AG09319 (cell line): ENCODE results near the gene NELL1.

Source experiments
- DNase-seq: peaks from one replicate; pipeline ENCODE4 v3.0.0-alpha.2; 2010; ENCODE audit warnings: low read depth; ENCODE audit errors: extremely low read depth
- TF ChIP-seq, protein P1 (sequence below): IDR thresholded peaks from 2 replicates; pipeline ENCODE4 v1.5.1; 2011; ENCODE audit warnings: low read depth, mild to moderate bottlenecking, inconsistent platforms, low read length, moderate library complexity

Gene NELL1

GRCh38 chr11:20729597-20730105 lies 60.3 kb downstream of the NELL1 start:
- TF ChIP-seq, protein P1, sequence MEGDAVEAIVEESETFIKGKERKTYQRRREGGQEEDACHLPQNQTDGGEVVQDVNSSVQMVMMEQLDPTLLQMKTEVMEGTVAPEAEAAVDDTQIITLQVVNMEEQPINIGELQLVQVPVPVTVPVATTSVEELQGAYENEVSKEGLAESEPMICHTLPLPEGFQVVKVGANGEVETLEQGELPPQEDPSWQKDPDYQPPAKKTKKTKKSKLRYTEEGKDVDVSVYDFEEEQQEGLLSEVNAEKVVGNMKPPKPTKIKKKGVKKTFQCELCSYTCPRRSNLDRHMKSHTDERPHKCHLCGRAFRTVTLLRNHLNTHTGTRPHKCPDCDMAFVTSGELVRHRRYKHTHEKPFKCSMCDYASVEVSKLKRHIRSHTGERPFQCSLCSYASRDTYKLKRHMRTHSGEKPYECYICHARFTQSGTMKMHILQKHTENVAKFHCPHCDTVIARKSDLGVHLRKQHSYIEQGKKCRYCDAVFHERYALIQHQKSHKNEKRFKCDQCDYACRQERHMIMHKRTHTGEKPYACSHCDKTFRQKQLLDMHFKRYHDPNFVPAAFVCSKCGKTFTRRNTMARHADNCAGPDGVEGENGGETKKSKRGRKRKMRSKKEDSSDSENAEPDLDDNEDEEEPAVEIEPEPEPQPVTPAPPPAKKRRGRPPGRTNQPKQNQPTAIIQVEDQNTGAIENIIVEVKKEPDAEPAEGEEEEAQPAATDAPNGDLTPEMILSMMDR: no peak
- no peak for DNase-seq

GRCh38 chr11:20731676-20732215 lies 62.4 kb downstream of the NELL1 start:
- TF ChIP-seq, protein P1: no peak
- no peak for DNase-seq

GRCh38 chr11:20739107-20739506 lies 69.7 kb downstream of the NELL1 start:
- TF ChIP-seq, protein P1: no peak
- no peak for DNase-seq

DNA sequence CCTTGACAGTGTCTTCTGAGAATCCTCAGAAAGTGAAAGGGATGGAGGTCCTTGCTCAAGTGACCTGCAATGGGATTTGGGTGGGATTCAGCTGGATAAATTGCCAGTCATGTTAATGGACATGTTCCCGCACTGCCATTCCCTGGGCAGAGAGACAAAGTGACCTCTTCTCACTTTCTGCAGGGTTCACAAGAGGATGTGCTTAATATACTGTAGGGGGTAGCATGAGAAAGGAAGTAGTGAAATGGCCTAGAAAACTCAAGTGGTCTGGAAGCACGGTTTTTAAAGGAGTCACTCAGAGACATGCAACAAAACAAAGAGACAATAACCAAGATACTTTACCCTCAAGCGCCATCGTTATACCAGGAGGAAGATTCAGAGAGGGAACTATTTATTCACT lies 70.2 kb downstream of the NELL1 start:
- TF ChIP-seq, protein P1: no peak
- no peak for DNase-seq

DNA sequence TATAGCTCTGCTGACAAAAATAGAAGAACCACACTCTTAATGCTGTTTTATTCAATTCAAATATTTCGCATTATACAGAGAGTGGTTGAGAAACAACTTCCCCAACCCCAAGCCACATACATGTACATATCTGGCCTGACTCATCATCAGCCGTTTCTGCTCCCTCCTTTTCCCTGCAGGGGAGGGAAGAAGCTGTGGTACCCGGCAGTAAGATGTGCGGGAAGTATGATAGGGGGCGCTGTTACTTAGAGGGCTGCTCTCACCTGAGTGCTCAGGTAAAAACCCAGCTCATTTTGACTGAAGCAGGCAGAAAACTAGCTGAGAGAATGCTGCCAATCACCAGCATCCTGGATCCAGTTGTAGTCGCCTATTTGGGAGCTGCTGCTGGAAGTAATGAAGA lies 85.5 kb downstream of the NELL1 start:
- TF ChIP-seq, protein P1: no peak
- no peak for DNase-seq

GRCh38 chr11:20759541-20759940 lies 90.2 kb downstream of the NELL1 start:
- no peak for DNase-seq
- TF ChIP-seq, protein P1: no peak

GRCh38 chr11:20760811-20761210 lies 91.4 kb downstream of the NELL1 start:
- TF ChIP-seq, protein P1: no peak
- no peak for DNase-seq
